GM19438 (cell line): ENCODE results near the gene CBX8.
"Not testable (repeated sequence)": the region's sequence is repeated elsewhere in the genome, so short reads cannot be mapped to it uniquely, and the experiment has no call there.

Experiments
- ATAC-seq: cut with Tn5 transposase; IDR thresholded peaks from one replicate; pipeline ENCODE4 v1.9.1; 2021; ENCODE audit warnings: low read depth; ENCODE audit not compliant: unreplicated experiment

CBX8 gene

GRCh38 chr17:79757140-79757745, 39.6 kb downstream of the CBX8 start:
- no peak for ATAC-seq

GRCh38 chr17:79755591-79755990, 41.3 kb downstream of the CBX8 start:
- no peak for ATAC-seq

- not testable (repeated sequence) for ATAC-seq
These were observed 42.0 kb downstream of the CBX8 start for GRCh38 chr17:79754903-79755302.

- no peak for ATAC-seq
These were observed 42.5 kb downstream of the CBX8 start for GRCh38 chr17:79754370-79754769.

DNA sequence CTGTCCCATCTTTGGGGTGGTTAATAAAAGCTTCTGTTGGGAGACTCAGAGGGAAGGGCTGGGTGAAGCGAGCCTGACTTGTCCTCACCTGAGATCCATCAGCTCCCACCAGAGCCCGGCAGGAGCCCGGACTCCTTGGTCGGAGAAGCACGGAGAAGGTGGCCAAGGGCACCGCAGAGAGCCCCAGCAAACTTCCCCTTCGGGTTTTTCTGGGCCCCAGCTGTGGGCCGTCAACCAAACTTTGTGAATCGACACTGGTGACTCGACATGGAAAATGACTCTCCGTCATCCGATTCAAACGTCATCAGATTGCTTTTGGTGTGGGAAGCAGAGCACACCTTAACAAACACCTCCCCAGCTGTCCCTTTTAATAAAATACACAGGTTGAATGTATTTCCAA, 44.7 kb downstream of the CBX8 start:
- ATAC-seq = no peak

DNA sequence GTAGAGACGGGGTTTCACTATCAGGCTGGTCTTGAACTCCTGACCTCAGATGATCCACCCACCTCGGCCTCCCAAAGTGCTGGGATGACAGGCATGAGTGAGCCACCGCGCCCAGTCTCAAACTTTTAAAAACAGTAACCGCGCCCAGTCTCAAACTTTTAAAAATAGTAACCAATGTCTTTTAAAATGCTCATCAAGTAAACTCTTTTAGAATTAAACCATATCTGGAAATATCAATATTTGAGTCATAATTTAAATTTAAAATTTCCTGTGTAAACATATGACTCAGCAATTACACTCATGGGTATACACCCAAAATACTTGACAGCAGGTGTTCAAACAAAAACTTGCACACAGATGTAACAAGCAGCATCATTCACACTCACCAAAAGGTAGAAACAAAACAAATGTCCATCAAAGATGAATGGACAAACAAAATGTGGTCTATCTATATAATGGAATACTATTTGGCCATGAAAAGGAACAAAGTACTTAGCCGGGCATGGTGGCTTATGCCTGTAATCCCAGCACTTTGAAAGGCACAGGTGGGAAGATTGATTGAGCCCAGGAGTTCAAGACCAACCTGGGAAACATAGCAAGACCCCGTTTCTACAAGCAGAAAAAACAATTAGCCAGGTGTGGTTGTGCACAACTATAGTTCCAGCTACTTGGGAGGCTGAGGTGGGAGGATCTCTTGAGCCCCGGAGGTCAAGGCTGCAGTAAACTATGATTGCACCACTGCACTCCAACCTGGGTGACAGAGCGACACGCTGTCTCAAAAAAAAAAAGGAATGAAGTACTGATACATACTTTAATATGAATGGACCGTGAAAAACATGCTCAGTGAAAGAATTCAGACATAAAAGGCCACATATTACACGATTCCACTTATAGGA, 46.0 kb downstream of the CBX8 start:
- ATAC-seq = no peak

DNA sequence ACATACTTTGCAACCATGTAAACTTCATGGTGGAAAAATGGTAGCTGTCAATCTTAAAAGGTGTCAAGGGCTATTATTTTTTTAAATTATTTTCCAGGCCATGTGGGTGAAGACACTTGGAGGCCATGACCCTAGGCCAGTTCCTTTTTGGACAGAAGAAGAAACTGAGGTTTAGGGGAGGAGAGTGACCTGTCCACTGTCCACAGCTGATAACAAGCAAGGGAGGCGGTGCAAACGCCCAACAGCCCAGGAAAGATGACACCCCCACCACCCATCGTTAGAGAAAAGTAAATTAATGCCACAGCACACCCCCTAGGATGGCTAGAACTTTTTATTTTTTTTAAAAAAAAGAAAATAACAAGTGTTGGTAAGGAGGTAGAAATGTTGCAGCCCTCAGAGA, 46.9 kb downstream of the CBX8 start:
- ATAC-seq = no peak

DNA sequence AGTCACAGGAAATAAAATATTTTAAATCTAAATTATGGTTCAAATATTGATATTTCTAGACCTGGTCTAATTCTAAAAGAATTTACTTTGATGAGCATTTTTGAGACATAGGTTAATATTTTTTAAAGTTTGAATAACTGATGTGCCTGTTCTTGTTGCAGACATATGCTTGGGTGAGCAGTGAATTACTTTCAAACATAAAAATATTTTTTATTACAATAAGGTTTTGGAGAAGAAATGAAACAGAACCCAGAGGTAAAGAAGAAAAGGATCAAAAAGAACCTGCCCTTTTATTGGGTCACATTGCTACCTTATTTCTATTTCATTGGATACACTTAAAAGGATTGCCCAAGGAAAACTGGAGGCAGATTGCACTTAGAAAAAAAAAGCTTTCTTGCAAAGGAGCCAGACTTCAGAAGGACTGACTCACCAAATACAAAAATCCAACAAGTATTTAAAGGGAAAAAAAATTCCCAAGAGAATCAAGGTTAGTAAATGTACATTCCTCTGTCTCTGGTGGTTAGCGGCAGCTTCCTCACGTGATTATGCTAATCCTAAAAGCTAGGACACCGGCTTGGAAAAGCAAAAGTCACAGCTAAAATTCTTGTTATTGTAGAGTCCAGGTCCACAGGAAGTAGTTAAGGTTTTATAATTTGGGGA, 47.6 kb downstream of the CBX8 start:
- ATAC-seq = no peak

DNA sequence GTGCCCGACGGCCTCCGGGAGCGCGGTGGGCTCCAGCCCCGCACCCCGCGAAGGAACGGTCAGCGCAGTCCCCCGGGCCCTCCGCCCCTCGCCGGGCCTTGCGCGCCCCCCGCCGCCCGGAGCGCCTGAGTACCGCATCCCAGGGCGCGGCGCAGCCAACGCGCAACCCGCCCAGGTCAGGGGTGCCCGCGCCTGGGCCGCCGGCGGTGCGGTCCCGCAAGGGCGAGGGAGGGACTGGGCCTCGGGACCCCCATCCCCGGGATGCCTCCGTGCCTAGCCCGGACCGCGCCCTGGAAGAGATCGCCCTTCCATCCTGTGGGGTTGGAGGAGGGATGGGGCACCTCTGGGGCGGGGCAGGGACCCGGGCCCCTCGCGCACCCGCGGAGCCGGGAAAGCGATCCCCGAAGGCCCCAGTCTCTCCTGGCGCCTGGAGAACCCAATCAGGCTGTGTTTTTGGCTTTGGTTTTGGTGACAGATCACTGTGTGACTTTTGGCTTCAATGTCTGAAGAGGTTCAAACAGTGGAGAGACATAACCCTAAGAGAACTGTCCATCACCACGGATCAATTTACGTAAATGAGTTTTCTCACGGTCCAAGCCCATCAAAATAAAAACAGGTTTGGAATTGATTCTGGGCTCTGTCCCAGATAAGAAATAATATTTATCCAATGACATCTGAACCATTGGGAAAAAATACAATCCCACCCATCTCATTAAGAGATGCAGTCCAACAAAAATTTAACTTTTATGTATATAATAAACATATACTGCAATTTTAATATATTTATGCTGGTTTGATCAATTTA, 48.4 kb downstream of the CBX8 start:
- no peak for ATAC-seq

DNA sequence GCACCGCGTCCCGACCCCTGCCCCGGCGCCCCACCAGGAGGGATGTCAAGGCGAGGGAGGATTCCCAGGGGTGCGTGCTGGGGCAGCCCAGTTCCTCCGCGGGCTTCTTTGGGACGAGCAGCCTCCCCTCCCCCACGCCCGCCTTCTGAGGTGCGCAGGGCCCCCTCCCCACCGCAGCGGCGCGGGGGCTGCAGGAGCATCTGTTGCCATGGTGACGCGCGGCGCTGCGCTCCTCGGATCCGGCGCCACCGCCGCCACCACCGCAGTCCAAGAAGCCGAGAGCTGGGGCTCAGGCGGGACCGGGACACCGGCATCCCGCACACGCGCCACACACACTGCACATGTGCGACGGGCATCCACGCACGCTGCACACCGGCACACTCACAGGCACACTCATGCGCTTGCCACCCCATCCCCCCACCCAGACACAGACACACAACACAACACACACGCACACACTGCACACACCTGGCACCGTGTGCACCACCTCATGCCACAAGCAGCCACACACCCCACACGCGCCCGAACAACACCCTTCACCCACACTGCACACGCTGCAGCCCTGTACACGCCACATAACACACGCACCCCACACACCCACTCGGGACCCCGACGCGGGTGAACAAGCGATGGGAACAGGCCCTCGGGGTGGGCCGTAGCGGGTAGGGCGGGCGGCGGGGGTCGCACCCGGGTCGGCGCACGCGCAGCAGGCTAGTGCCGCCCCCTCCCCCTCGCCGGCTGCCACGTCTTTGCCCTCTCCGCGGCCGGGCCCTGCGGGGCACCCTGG, 49.2 kb downstream of the CBX8 start:
- ATAC-seq = no peak

DNA sequence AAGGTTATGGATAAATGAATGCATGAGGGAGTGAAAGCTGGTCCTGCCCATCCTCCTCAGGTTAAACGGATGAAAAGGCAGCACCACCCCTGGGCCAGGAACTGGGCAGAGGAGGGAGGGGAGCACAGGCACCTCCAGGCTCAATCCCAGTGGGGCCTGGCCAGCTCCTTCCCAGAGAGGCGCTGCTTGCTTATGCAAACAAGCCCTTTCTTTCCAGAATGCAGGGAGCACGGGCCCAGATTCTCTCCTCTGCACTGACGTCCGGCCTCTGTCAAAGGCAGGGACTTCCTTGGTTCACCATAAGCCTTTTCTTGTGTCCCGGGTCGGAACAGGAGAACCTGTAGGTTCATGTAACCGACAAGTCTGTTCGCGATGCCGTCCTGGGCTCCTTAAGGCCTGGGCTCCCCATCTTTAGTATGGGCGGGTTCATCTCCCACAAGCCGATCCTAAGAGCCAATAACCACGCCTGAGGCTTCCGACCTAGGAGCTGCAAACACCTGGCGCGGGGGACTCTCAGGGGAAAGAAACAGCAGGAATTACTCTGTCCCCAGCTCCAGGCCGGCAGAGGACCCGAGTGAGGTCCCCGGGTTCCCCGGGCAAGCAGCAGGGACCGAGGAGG, 49.9 kb downstream of the CBX8 start:
- no peak for ATAC-seq

DNA sequence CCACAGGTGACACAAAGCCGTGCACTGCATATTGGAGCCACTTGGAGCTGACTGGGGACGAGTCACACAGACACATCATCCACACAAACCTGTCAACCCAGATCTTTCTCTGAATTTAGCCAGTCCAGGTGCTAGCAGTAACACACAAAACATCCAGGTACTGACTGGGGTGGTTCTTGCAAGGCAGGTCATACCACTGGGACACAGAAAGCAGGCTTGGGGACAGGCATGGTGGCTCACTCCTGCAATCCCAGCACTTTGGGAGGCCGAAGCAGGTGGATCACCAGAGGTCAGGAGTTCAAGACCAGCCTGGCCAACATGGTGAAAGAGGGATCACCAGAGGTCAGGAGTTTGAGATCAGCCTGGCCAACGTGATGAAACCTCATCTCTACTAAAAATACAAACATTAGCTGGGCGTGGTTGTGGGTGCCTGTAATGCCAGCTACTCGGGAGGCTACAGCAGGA, 51.2 kb downstream of the CBX8 start:
- ATAC-seq = no peak

GRCh38 chr17:79743614-79744013, 53.3 kb downstream of the CBX8 start:
- no peak for ATAC-seq

GRCh38 chr17:79742951-79743476, 53.9 kb downstream of the CBX8 start:
- no peak for ATAC-seq

DNA sequence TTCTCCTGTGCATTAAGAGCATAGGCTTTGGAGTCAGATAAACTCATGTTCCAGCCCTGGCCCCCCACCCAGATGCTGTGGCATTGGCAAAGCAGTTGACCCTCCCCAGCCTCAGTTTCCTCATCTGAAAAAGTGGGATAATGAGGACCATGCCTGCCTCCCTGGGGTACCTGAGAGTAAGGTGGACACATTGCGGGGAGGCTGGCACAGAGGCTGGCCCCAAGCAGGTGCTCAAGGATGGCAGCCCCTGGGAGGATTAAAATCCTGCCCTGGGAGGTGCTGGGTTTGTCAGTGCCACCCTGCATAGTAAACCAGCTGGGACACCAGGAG, 54.3 kb downstream of the CBX8 start:
- no peak for ATAC-seq
